ENCODE measurements around the gene ARFGEF2. TPM values are rescaled to one million over a fixed set of nuclear protein-coding genes. Genes with fewer than 3 reads are reported as not detected.

The ARFGEF2 gene
- total and polyA plus RNA-seq, 2 donors (not counting 3 experiments of a cell fraction or from before 2014, with no cell fraction given): 12.7 to 32.6 TPM

DNA sequence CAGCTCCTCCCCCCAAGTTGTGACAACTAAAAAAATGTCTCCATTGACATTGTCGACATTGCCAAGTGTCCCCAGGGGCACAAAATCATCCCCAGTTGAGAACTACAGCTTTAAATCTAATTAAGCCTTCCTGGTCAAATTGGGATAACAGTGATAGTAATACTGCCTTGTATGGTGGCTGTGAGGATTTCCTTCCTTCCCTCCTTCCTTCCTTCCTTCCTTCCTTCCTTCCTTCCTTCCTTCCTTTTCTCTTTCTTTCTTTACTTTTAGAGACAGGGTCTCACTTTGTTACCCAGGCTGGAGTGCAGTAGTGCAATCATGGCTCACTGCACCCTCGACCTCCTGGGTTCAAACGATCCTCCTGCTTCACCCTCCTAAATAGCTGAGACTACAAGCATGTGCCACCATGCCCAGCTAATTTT lies 29.5 kb upstream of the ARFGEF2 start:
- H3K9me1 ChIP-seq (replicated peaks; ENCODE audit: control insufficient read depth, extremely low read depth, insufficient read depth, low read length): no peaks in the 10 kb centered on the region
- H3K4me1 ChIP-seq (ENCODE audit: control insufficient read depth, extremely low read depth, insufficient read depth, low read length): no peaks in the 10 kb centered on the region
- H2AFZ ChIP-seq (ENCODE audit: low read depth, low read length): no peak overlapping the region
- no TSS peak for BruUV-seq (replicated peaks)
- no peaks in the 10 kb centered on the region for H3K36me3 ChIP-seq (ENCODE audit: control insufficient read depth in 2 of 2, extremely low read depth in 1 of 2, insufficient read depth in 2 of 2, low read length in 2 of 2)
- H3K9me3 ChIP-seq (replicated peaks; ENCODE audit: control insufficient read depth, insufficient read depth, low read length): no peaks in the 10 kb centered on the region
- peaks cover 0 to 4% of the 10 kb centered on the region in 2 experiments for H3K27me3 ChIP-seq (ENCODE audit: control insufficient read depth in 2 of 2, insufficient read depth in 2 of 2, low read length in 2 of 2)
- H4K20me1 ChIP-seq (replicated peaks; ENCODE audit: control insufficient read depth, extremely low read depth, insufficient read depth, low read length): no peaks in the 10 kb centered on the region
- FAIRE-seq (no peak), DNase-seq (ENCODE audit: low read depth, low spot score) (no peak)
- intact Hi-C loops (cut with micrococcal nuclease): no loop called here
- H3K79me2 ChIP-seq (ENCODE audit: control insufficient read depth, insufficient read depth, low read length): no peaks in the 10 kb centered on the region
- no peak overlapping the region for H3K27ac ChIP-seq (ENCODE audit: insufficient read depth, low read depth, low read length)
- ChIA-PET POLR2A (no interaction called here), CTCF (no interaction called here)
- no peak overlapping the region for H3K4me2 ChIP-seq (ENCODE audit: insufficient read depth, low read length)
- H3K4me3 ChIP-seq (replicated peaks in 1 of 3; ENCODE audit: insufficient read depth in 1 of 3, low read depth in 1 of 3, low read length in 3 of 3): no peak overlapping the region
- no peak overlapping the region for H3K9ac ChIP-seq (replicated peaks; ENCODE audit: extremely low read depth, insufficient read depth, low read length)
- dilution Hi-C loops (cut with MboI; ENCODE audit: extremely low pct_ligation_motif_present, low sequenced_read_pairs): no loop called here
- TF ChIP-seq POLR2AphosphoS5 (IDR thresholded peaks at IDR 0.05; ENCODE audit: insufficient read depth, low read depth, low read length) (no peak), GATA2 (IDR thresholded peaks at IDR 0.05; ENCODE audit: insufficient read depth, insufficient read length, low read depth, low read length) (no peak), MYC (IDR thresholded peaks at IDR 0.05; ENCODE audit: low read depth, low read length) (no peak), CTCF (IDR thresholded peaks at IDR 0.05; ENCODE audit: extremely low read depth in 1 of 2, insufficient read depth in 1 of 2, low read depth in 1 of 2, low read length in 2 of 2) (no peak), MAX (IDR thresholded peaks at IDR 0.05; ENCODE audit: insufficient read depth, insufficient read length) (no peak), POLR2A (IDR thresholded peaks at IDR 0.05; ENCODE audit: low read depth, low read length) (no peak), JUN (IDR thresholded peaks at IDR 0.05; ENCODE audit: borderline replicate concordance, insufficient read depth, insufficient read length, low read depth) (no peak), FOS (IDR thresholded peaks at IDR 0.05; ENCODE audit: borderline replicate concordance, insufficient read depth, low read length) (no peak), EZH2 (IDR thresholded peaks at IDR 0.05; ENCODE audit: borderline replicate concordance, low read depth, low read length, severe bottlenecking) (no peak)
